SK-N-SH (cell line): ENCODE data around the gene KLK11. TPM values are rescaled to one million over a fixed set of nuclear protein-coding genes. Genes with fewer than 3 reads are reported as not detected.

Experiments
- CTCF ChIA-PET: fragments of 300-600, 350-600 bp; formaldehyde crosslinking; extraction: SDS; loops from one replicate; lab custom pipeline; 2021; lab: Yijun Ruan, JAX
- POLR2A ChIA-PET: fragments of 350-600 bp; sonication (Branson Sonifier 250); formaldehyde crosslinking; extraction: SDS; loops from one replicate; lab custom pipeline; 2020; ENCODE audit warnings: antibody characterized with exemption, inconsistent platforms; lab: Yijun Ruan, JAX
- DNase-seq: peaks from one replicate; pipeline ENCODE4 v3.0.0; 2012
- H2AFZ ChIP-seq: fragments of 200-600 bp; sonication (generic); 2 replicates; pipeline ENCODE4 v1.8.1; 2016; ENCODE audit warnings: antibody characterized with exemption, mild to moderate bottlenecking, low read depth
- H3F3A ChIP-seq: fragments of 200-600 bp; sonication (generic); replicated peaks from 2 replicates; pipeline ENCODE3; 2016; ENCODE audit warnings: antibody characterized with exemption, mild to moderate bottlenecking; ENCODE audit not compliant: insufficient read depth
- H3K27ac ChIP-seq, 2 experiments: fragments of 200-500 bp in 1 of 2; fragments of 200-600 bp in 1 of 2; sonication (Bioruptor generic) in 1 of 2; sonication (generic), shearing (Covaris generic) in 1 of 2; 2 replicates each; pipeline versions ENCODE4 v1.5.1 to v1.6.1; 2014 to 2016; ENCODE audit warnings: low read depth in 2 of 2, inconsistent platforms in 1 of 2, low read length in 1 of 2, mild to moderate bottlenecking in 1 of 2, mixed read lengths in 1 of 2
- H3K27me3 ChIP-seq: fragments of 200-600 bp; sonication (generic), shearing (Covaris generic); 2 replicates; pipeline ENCODE4 v1.6.1; 2016; ENCODE audit warnings: mixed run types; ENCODE audit not compliant: insufficient read depth
- H3K36me3 ChIP-seq, 2 experiments: fragments of 200-500 bp in 1 of 2; fragments of 200-600 bp in 1 of 2; sonication (Bioruptor generic) in 1 of 2; sonication (generic) in 1 of 2; replicated peaks in 1 of 2; 2 replicates each; pipeline versions ENCODE3 to v1.5.1; 2014 to 2016; ENCODE audit warnings: low read length in 1 of 2, mild to moderate bottlenecking in 1 of 2; ENCODE audit not compliant: insufficient read depth in 2 of 2, control insufficient read depth in 1 of 2
- H3K4me1 ChIP-seq, 2 experiments: fragments of 200-500 bp in 1 of 2; fragments of 200-600 bp in 1 of 2; sonication (Bioruptor generic) in 1 of 2; sonication (generic), shearing (Covaris generic) in 1 of 2; 2 replicates each; pipeline versions ENCODE4 v1.5.1 to v1.6.1; 2014 to 2016; ENCODE audit warnings: low read depth in 1 of 2, low read length in 1 of 2, mixed run types in 1 of 2; ENCODE audit not compliant: insufficient read depth in 2 of 2, control insufficient read depth in 1 of 2
- H3K4me2 ChIP-seq: fragments of 200-600 bp; sonication (generic), shearing (Covaris generic); 2 replicates; pipeline ENCODE4 v1.6.1; 2017; ENCODE audit warnings: mixed run types
- H3K4me3 ChIP-seq, 2 experiments: fragments of 200-500 bp in 1 of 2; fragments of 200-600 bp in 1 of 2; sonication (Bioruptor generic) in 1 of 2; sonication (generic), shearing (Covaris generic) in 1 of 2; 2 replicates each; pipeline versions ENCODE4 v1.5.1 to v1.8.1; 2014 to 2016; ENCODE audit warnings: low read depth in 2 of 2, inconsistent platforms in 1 of 2, low read length in 1 of 2, mild to moderate bottlenecking in 1 of 2, mixed read lengths in 1 of 2, moderate library complexity in 1 of 2
- H3K79me2 ChIP-seq: fragments of 200-600 bp; sonication (generic); 2 replicates; pipeline ENCODE4 v1.8.1; 2017; ENCODE audit warnings: mild to moderate bottlenecking; ENCODE audit not compliant: insufficient read depth
- H3K9ac ChIP-seq: fragments of 200-600 bp; sonication (generic); 2 replicates; pipeline ENCODE4 v1.6.1; 2017; ENCODE audit warnings: mixed run types
- H3K9me2 ChIP-seq: fragments of 200-600 bp; sonication (generic); 2 replicates; pipeline ENCODE4 v1.6.1; 2017; ENCODE audit warnings: mixed run types
- H3K9me3 ChIP-seq: fragments of 200-600 bp; sonication (generic); 2 replicates; pipeline ENCODE4 v1.6.1; 2017; ENCODE audit warnings: mixed run types, mild to moderate bottlenecking, moderate library complexity
- H4K20me1 ChIP-seq: fragments of 200-600 bp; sonication (generic); 2 replicates; pipeline ENCODE4 v1.6.1; 2017; ENCODE audit warnings: mild to moderate bottlenecking, mixed run types; ENCODE audit not compliant: insufficient read depth
- EP300 ChIP-seq, 2 experiments: IDR thresholded peaks; 2 replicates each; pipeline versions ENCODE4 v1.4.0 to v1.6.1; 2012; ENCODE audit warnings: borderline replicate concordance in 1 of 2, low read depth in 1 of 2, low read length in 1 of 2
- FOSL2 ChIP-seq: IDR thresholded peaks from 2 replicates; pipeline ENCODE4 v1.4.0; 2012; ENCODE audit warnings: low read depth, mild to moderate bottlenecking, moderate library complexity, borderline replicate concordance
- FOXM1 ChIP-seq: IDR thresholded peaks from 2 replicates; pipeline ENCODE4 v1.4.0; 2012; ENCODE audit warnings: low read depth, mild to moderate bottlenecking
- GABPA ChIP-seq: IDR thresholded peaks from 2 replicates; pipeline ENCODE4 v1.4.0; 2012; ENCODE audit warnings: low read depth, mild to moderate bottlenecking
- MEF2A ChIP-seq: IDR thresholded peaks from 2 replicates; pipeline ENCODE4 v1.4.0; 2012; ENCODE audit warnings: low read depth, borderline replicate concordance
- RAD21 ChIP-seq: IDR thresholded peaks from 2 replicates; pipeline ENCODE4 v1.6.1; 2012; ENCODE audit warnings: mild to moderate bottlenecking, low read length
- REST ChIP-seq: IDR thresholded peaks from 2 replicates; pipeline ENCODE4 v1.6.1; 2012; ENCODE audit warnings: mild to moderate bottlenecking, low read depth, low read length, moderate library complexity
- RFX5 ChIP-seq: IDR thresholded peaks from 2 replicates; pipeline ENCODE4 v1.6.1; 2012; ENCODE audit warnings: mild to moderate bottlenecking, improper control_type of control experiment, low read length
- RXRA ChIP-seq: IDR thresholded peaks from 2 replicates; pipeline ENCODE4 v1.4.0; 2012; ENCODE audit warnings: low read depth, mild to moderate bottlenecking, borderline replicate concordance
- SIN3A ChIP-seq: IDR thresholded peaks from 2 replicates; pipeline ENCODE4 v1.6.1; 2012; ENCODE audit warnings: low read depth, mild to moderate bottlenecking, low read length, moderate library complexity, borderline replicate concordance
- SMC3 ChIP-seq: IDR thresholded peaks from 2 replicates; pipeline ENCODE4 v1.6.1; 2012; ENCODE audit warnings: low read depth, low read length, improper control_type of control experiment
- TAF1 ChIP-seq: IDR thresholded peaks from 2 replicates; pipeline ENCODE4 v1.6.1; 2012; ENCODE audit warnings: low read depth, mild to moderate bottlenecking, low read length, moderate library complexity, borderline replicate concordance
- WGBS: methylation state at CpG from one replicate; pipeline ENCODE4 v1.1.6; 2017; ENCODE audit warnings: low lambda C conversion rate; 5-methylcytosine and 5-hydroxymethylcytosine counted together
- polyA plus RNA-seq, 3 experiments: library from polyadenylated mRNA; depleted of rRNA; stranded (reverse); fragments of >200 nt; gene quantifications; 2 replicates each; pipeline ENCODE4 v1.2.3, GENCODE V29; 2012

KLK11 gene
- polyA plus RNA-seq, 1 of the 3 experiments (the other 2 are of a cell fraction) = not detected

GRCh38 chr19:50981587-50982146 is 44.7 kb downstream of the KLK11 start:
- H3K4me3 ChIP-seq = no peak overlapping the region
- H3K4me2 ChIP-seq = no peak overlapping the region
- H3K9me3 ChIP-seq = no peaks in the 10 kb centered on the region
- no peaks in the 10 kb centered on the region for H3K9me2 ChIP-seq
- no peaks in the 10 kb centered on the region for H3K36me3 ChIP-seq
- H3K79me2 ChIP-seq = no peaks in the 10 kb centered on the region
- ChIA-PET POLR2A (no interaction called here), CTCF (no interaction called here)
- H3K4me1 ChIP-seq = no peaks in the 10 kb centered on the region
- H3K27me3 ChIP-seq = no peaks in the 10 kb centered on the region; the same call in 1 of the 2 replicates
- H3F3A ChIP-seq = no peaks in the 10 kb centered on the region
- no peak overlapping the region for H3K9ac ChIP-seq
- H4K20me1 ChIP-seq = no peaks in the 10 kb centered on the region
- WGBS = 8% methylated on average over 7 of the region's 11 CpGs
- no peak overlapping the region for H2AFZ ChIP-seq
- no peak for DNase-seq
- H3K27ac ChIP-seq = no peak overlapping the region
- TF ChIP-seq SIN3A (no peak), RFX5 (no peak), GABPA (no peak), FOSL2 (no peak), FOXM1 (no peak), SMC3 (no peak), MEF2A (no peak), EP300 (IDR thresholded peaks at IDR 0.05; ENCODE audit: borderline replicate concordance in 1 of 2, low read depth in 1 of 2, low read length in 1 of 2) (no peak), RAD21 (no peak), REST (no peak), TAF1 (no peak)

- no peak overlapping the region for H3K27ac ChIP-seq
Measured at GRCh38 chr19:50980208-50980607, 46.2 kb downstream of the KLK11 start.

More at GRCh38 chr19:50980208-50980607, 46.2 kb downstream of the KLK11 start:
- no peaks in the 10 kb centered on the region for H4K20me1 ChIP-seq
- no peaks in the 10 kb centered on the region for H3K79me2 ChIP-seq
- WGBS = 9% methylated on average over 9 of the region's 13 CpGs
- no peak for TF ChIP-seq RXRA
- H3K27me3 ChIP-seq = no peaks in the 10 kb centered on the region; the same call in 1 of the 2 replicates
- POLR2A ChIA-PET = no interaction called here
- H3K9me2 ChIP-seq = no peaks in the 10 kb centered on the region
- no peak overlapping the region for H3K4me2 ChIP-seq
- DNase-seq = no peak
- H2AFZ ChIP-seq = no peak overlapping the region
- no peaks in the 10 kb centered on the region for H3K9me3 ChIP-seq
- H3K4me3 ChIP-seq = no peak overlapping the region
- no peaks in the 10 kb centered on the region for H3K36me3 ChIP-seq
- CTCF ChIA-PET = no interaction called here
- no peaks in the 10 kb centered on the region for H3K4me1 ChIP-seq
- no peak overlapping the region for H3K9ac ChIP-seq
- no peaks in the 10 kb centered on the region for H3F3A ChIP-seq
